HCT116 (cell line): ENCODE results near the gene ERP29. TPM values are rescaled to one million over a fixed set of nuclear protein-coding genes. Genes with fewer than 3 reads are reported as not detected.
A peak's percentile ranks its signal among the peaks of the same experiment; 100 is the strongest.

Source experiments
- ATAC-seq: fragments of 200-7000 bp; cut with Tn5 transposase; 2 replicates; pipeline ENCODE4 v1.9.1; 2020; ENCODE audit warnings: mild to moderate bottlenecking, moderate library complexity
- BruUV-seq: library from RNA; stranded (reverse); fragments of 400-500 nt; replicated peaks from 2 replicates; lab custom pipeline; 2021; lab: Mats Ljungman, UMichigan
- CTCF ChIA-PET: fragments of 300-600 bp; sonication (Branson Sonifier 250); formaldehyde crosslinking; loops from one replicate; lab custom pipeline; 2021; ENCODE audit warnings: antibody characterized with exemption; lab: Charles Lee
- POLR2A ChIA-PET: fragments of 300-600, 350-600 bp; sonication (Branson Sonifier 250); formaldehyde crosslinking; loops from one replicate; lab custom pipeline; 2021; ENCODE audit warnings: antibody characterized with exemption; lab: Charles Lee
- RAD21 ChIA-PET, 2 experiments: fragments of 300-600 bp; sonication (Branson Sonifier 250); formaldehyde crosslinking; loops; one replicate each; lab custom pipeline; 2023; ENCODE audit warnings: low total read pairs in 2 of 2; ENCODE audit not compliant: uncharacterized antibody in 2 of 2, unreplicated experiment in 2 of 2, low non-redundant PET in 1 of 2; lab: Charles Lee
- DNase-seq: peaks from one replicate; pipeline ENCODE4 v3.0.0-alpha.2; 2010; ENCODE audit warnings: low read depth, low spot score
- H2AFZ ChIP-seq: fragments of 200-600 bp; shearing (Covaris generic), sonication (generic); 2 replicates; pipeline ENCODE4 v1.6.1; 2017; ENCODE audit warnings: low read depth, mixed run types, mixed read lengths, antibody characterized with exemption, low read length; ENCODE audit not compliant: poor library complexity, severe bottlenecking
- H3K27ac ChIP-seq: 2 replicates; pipeline ENCODE4 v1.5.1; 2012; ENCODE audit warnings: low read depth, low read length
- H3K27me3 ChIP-seq: fragments of 200-600 bp; sonication (generic); 2 replicates; pipeline ENCODE4 v1.6.1; 2016; ENCODE audit warnings: mixed run types, low read length, mixed read lengths; ENCODE audit not compliant: insufficient read depth
- H3K36me3 ChIP-seq, 2 experiments: fragments of 200-500 bp in 1 of 2; fragments of 200-600 bp in 1 of 2; sonication (Bioruptor generic) in 1 of 2; sonication (generic) in 1 of 2; 2 replicates each; pipeline versions ENCODE4 v1.5.1 to v1.6.1; 2014 to 2016; ENCODE audit warnings: low read length in 2 of 2, inconsistent platforms in 1 of 2, mixed read lengths in 1 of 2, mixed run types in 1 of 2; ENCODE audit not compliant: insufficient read depth in 2 of 2, control insufficient read depth in 1 of 2
- H3K4me1 ChIP-seq, 2 experiments: fragments of 200-600 bp in 1 of 2; sonication (generic) in 1 of 2; 2 replicates each; pipeline versions ENCODE4 v1.5.1 to v1.6.1; 2012 to 2017; ENCODE audit warnings: low read length in 2 of 2, inconsistent platforms in 1 of 2, mild to moderate bottlenecking in 1 of 2, mixed read lengths in 1 of 2, mixed run types in 1 of 2, moderate library complexity in 1 of 2; ENCODE audit not compliant: insufficient read depth in 2 of 2, control insufficient read depth in 1 of 2
- H3K4me2 ChIP-seq: fragments of 200-600 bp; sonication (generic); 2 replicates; pipeline ENCODE4 v1.6.1; 2017; ENCODE audit warnings: mixed run types, low read length, mixed read lengths
- H3K4me3 ChIP-seq, 2 experiments: fragments of 200-600 bp in 1 of 2; sonication (generic) in 1 of 2; replicated peaks in 1 of 2; 2 replicates each; pipeline ENCODE4 v1.5.1; 2011 to 2016; ENCODE audit warnings: low read length in 2 of 2, control low read depth in 1 of 2, low read depth in 1 of 2, mild to moderate bottlenecking in 1 of 2, mixed read lengths in 1 of 2, mixed run types in 1 of 2
- H3K79me2 ChIP-seq: fragments of 200-600 bp; sonication (generic); 2 replicates; pipeline ENCODE4 v1.6.1; 2017; ENCODE audit warnings: mild to moderate bottlenecking, mixed run types, low read length, moderate library complexity, mixed read lengths; ENCODE audit not compliant: insufficient read depth
- H3K9ac ChIP-seq: fragments of 200-600 bp; sonication (generic); 2 replicates; pipeline ENCODE4 v1.6.1; 2016; ENCODE audit warnings: low read length, mixed read lengths
- H3K9me2 ChIP-seq: fragments of 200-600 bp; sonication (generic), shearing (Covaris generic); 2 replicates; pipeline ENCODE4 v1.6.1; 2017; ENCODE audit warnings: mixed run types, mild to moderate bottlenecking, moderate library complexity; ENCODE audit not compliant: insufficient read depth
- H3K9me3 ChIP-seq, 2 experiments: fragments of 200-500 bp in 1 of 2; fragments of 200-600 bp in 1 of 2; sonication (Bioruptor generic) in 1 of 2; sonication (generic) in 1 of 2; 2 replicates each; pipeline ENCODE4 v1.6.1; 2014 to 2017; ENCODE audit warnings: low read length in 2 of 2, mixed read lengths in 2 of 2, inconsistent platforms in 1 of 2, low read depth in 1 of 2, mild to moderate bottlenecking in 1 of 2, mixed run types in 1 of 2, moderate library complexity in 1 of 2; ENCODE audit not compliant: control insufficient read depth in 1 of 2, insufficient read depth in 1 of 2
- H4K20me1 ChIP-seq: fragments of 200-600 bp; sonication (generic), shearing (Covaris generic); 2 replicates; pipeline ENCODE4 v1.6.1; 2017; ENCODE audit warnings: mixed run types, mild to moderate bottlenecking, moderate library complexity; ENCODE audit not compliant: insufficient read depth
- ATF3 ChIP-seq: IDR thresholded peaks from 2 replicates; pipeline ENCODE4 v1.6.1; 2012
- CBX3 ChIP-seq: IDR thresholded peaks from 2 replicates; pipeline ENCODE4 v1.6.1; 2012; ENCODE audit warnings: low read depth
- CEBPB ChIP-seq: IDR thresholded peaks from 2 replicates; pipeline ENCODE4 v1.6.1; 2012; ENCODE audit warnings: low read depth
- CTCF ChIP-seq, 3 experiments: fragments of 200-600 bp in 1 of 3; sonication (generic) in 1 of 3; IDR thresholded peaks in 2 of 3; conservative IDR thresholded peaks in 1 of 3; 2 replicates each; pipeline ENCODE4 v1.5.1; 2012 to 2017; ENCODE audit warnings: low read depth in 2 of 3, low read length in 2 of 3, antibody characterized with exemption in 1 of 3, borderline replicate concordance in 1 of 3, control low read depth in 1 of 3, mild to moderate bottlenecking in 1 of 3, mixed read lengths in 1 of 3, mixed run types in 1 of 3, moderate library complexity in 1 of 3; ENCODE audit not compliant: insufficient read depth in 1 of 3
- RAD21 ChIP-seq: IDR thresholded peaks from 2 replicates; pipeline ENCODE4 v1.6.1; 2012; ENCODE audit warnings: low read depth, mild to moderate bottlenecking
- REST ChIP-seq: IDR thresholded peaks from 2 replicates; pipeline ENCODE4 v1.6.1; 2012; ENCODE audit warnings: low read depth
- YY1 ChIP-seq: IDR thresholded peaks from 2 replicates; pipeline ENCODE4 v1.6.1; 2011; ENCODE audit warnings: low read length, low read depth, moderate library complexity, mild to moderate bottlenecking; ENCODE audit not compliant: insufficient replicate concordance; ENCODE audit errors: extremely low read depth
- ZBTB33 ChIP-seq: IDR thresholded peaks from 2 replicates; pipeline ENCODE4 v1.6.1; 2011; ENCODE audit warnings: mild to moderate bottlenecking, low read length, moderate library complexity; ENCODE audit not compliant: insufficient replicate concordance; ENCODE audit errors: extremely low read depth
- ZNF274 ChIP-seq: fragments of 200-500 bp; sonication (Bioruptor generic); IDR thresholded peaks from 2 replicates; pipeline ENCODE4 v1.6.1; 2014; ENCODE audit warnings: mild to moderate bottlenecking, low read depth, low read length, inconsistent platforms
- intact Hi-C: fragments of 100-400 bp; cut with micrococcal nuclease; formaldehyde crosslinking; loops from 2 replicates; pipeline ENCODE4 v1.10.0; 2022
- total RNA-seq: library from RNA; stranded (reverse); gene quantifications from one replicate; pipeline ENCODE4 v1.2.1, GENCODE V29; 2021; ENCODE audit not compliant: unreplicated experiment

ERP29 gene
- total RNA-seq, 1 experiment from 2014 or later: 130 TPM

GRCh38 chr12:111984820-111985219 is 28.4 kb upstream of the ERP29 start:
- BruUV-seq: no TSS peak
- POLR2A ChIA-PET: no interaction called here
- intact Hi-C loops: no loop called here

GRCh38 chr12:111991535-111991934 is 21.7 kb upstream of the ERP29 start:
- Histone ChIP-seq H3K4me2 (no peak overlapping the region), H3K36me3 (no peaks in the 10 kb centered on the region), H3K27ac (no peak overlapping the region), H3K9ac (no peak overlapping the region), H3K9me2 (no peaks in the 10 kb centered on the region), H3K27me3 (no peaks in the 10 kb centered on the region), H4K20me1 (no peaks in the 10 kb centered on the region), H3K79me2 (no peaks in the 10 kb centered on the region), H3K4me1 (0 out of 4 replicates have a peak, but pooled peaks cover 0 to 2% of the 10 kb centered on the region in 2 experiments), H2AFZ (no peak overlapping the region), H3K9me3 (no peaks in the 10 kb centered on the region), H3K4me3 (no peak overlapping the region)
- no peak for ATAC-seq
- intact Hi-C loops: no loop called here
- no peak for DNase-seq
- BruUV-seq: no TSS peak
- ChIA-PET POLR2A (no interaction called here), CTCF (no interaction called here), RAD21 (no interaction called here)
- TF ChIP-seq REST (no peak), ZNF274 (no peak), ZBTB33 (no peak), CBX3 (no peak), ATF3 (no peak)

More at GRCh38 chr12:111984820-111985219, 28.4 kb upstream of the ERP29 start:
- DNase-seq (no peak), ATAC-seq (no peak)
- H3K79me2 ChIP-seq: no peaks in the 10 kb centered on the region
- H3K27ac ChIP-seq: no peak overlapping the region
- H2AFZ ChIP-seq: no peak overlapping the region
- TF ChIP-seq CTCF (IDR thresholded peaks at IDR 0.05 in 2 of 3, conservative IDR thresholded peaks at IDR 0.05 in 1 of 3; ENCODE audit: borderline replicate concordance in 1 of 3, insufficient read depth in 1 of 3, low read depth in 2 of 3, low read length in 2 of 3) (no peak), RAD21 (no peak), CBX3 (no peak), YY1 (no peak), CEBPB (peak; percentile 38; the same call in 1 of the 2 replicates)
- no peak overlapping the region for H3K4me2 ChIP-seq
- ChIA-PET RAD21 (no interaction called here), CTCF (no interaction called here)
- H3K4me3 ChIP-seq: no peak overlapping the region
- no peaks in the 10 kb centered on the region for H3K36me3 ChIP-seq
- H4K20me1 ChIP-seq: no peaks in the 10 kb centered on the region
- no peaks in the 10 kb centered on the region for H3K9me2 ChIP-seq
- H3K9me3 ChIP-seq: no peaks in the 10 kb centered on the region
- no peak overlapping the region for H3K9ac ChIP-seq
- no peaks in the 10 kb centered on the region for H3K27me3 ChIP-seq
- no peaks in the 10 kb centered on the region for H3K4me1 ChIP-seq
